K562 (cell line): ENCODE data around the gene IRF2BP2. TPM values are rescaled to one million over a fixed set of nuclear protein-coding genes. Genes with fewer than 3 reads are reported as not detected.

ENCODE experiments used
- DACH1 ChIP-seq: fragments of 450-650 bp; IDR thresholded peaks from 2 replicates; pipeline ENCODE4 v1.6.1; 2018; ENCODE audit not compliant: partially characterized antibody
- DEAF1 ChIP-seq: fragments of 450-650 bp; formaldehyde crosslinking; IDR thresholded peaks from 2 replicates; pipeline ENCODE4 v1.4.0; 2020; ENCODE audit warnings: mild to moderate bottlenecking, moderate library complexity
- ELF2 ChIP-seq: fragments of 250-450 bp; sonication (Bioruptor Pico); IDR thresholded peaks from 2 replicates; pipeline ENCODE4 v1.5.0; 2021; ENCODE audit warnings: mild to moderate bottlenecking
- NFRKB ChIP-seq: fragments of 450-650 bp; IDR thresholded peaks from 2 replicates; pipeline ENCODE4 v1.6.1; 2016; ENCODE audit warnings: low read depth
- ZNF584 ChIP-seq: fragments of 200-800 bp; sonication (Bioruptor generic); IDR thresholded peaks from 2 replicates; pipeline ENCODE4 v1.6.1; 2016; ENCODE audit warnings: low read depth, mild to moderate bottlenecking, missing genetic modification characterization, missing compliant biosample characterization
- polyA plus RNA-seq, 8 experiments: library from polyadenylated mRNA; depleted of rRNA in 4 of 8; stranded (reverse) in 5 of 8; unstranded in 3 of 8; fragments of >200 nt; fragmentation: Nextera tagmentation in 2 of 8; fragmentation: Illumina TruSeq in 1 of 8; extraction: Ambion mirVana in 2 of 8; extraction: Trizol in 1 of 8; gene quantifications; 2 replicates each; pipeline versions ENCODE4 v1.2.1 to v1.2.3, GENCODE V29; 2011 to 2014; ENCODE audit warnings: inconsistent platforms in 1 of 8, missing spikeins in 1 of 8
- total RNA-seq, 7 experiments: library from RNA; depleted of rRNA in 6 of 7; stranded (reverse); fragments of >200 nt in 6 of 7; fragmentation: Illumina TruSeq in 2 of 7; extraction: Trizol in 2 of 7; gene quantifications; 2 replicates each; pipeline versions ENCODE4 v1.2.1 to v1.2.3, GENCODE V29; 2011 to 2021; ENCODE audit warnings: low replicate concordance in 1 of 7

The IRF2BP2 gene
- total and polyA plus RNA-seq, 9 of the 15 experiments (the other 6 are each of a cell fraction or from before 2014, with no cell fraction given) = 7.7 to 68.6 (median 22.1) TPM

- TF ChIP-seq ELF2 (CRISPR knock-in tag) (0 out of 2 replicates have a peak, but pooled peaks have one; percentile 21), ZNF584 (CRISPR knock-in tag) (peak; percentile 5; the same call in 1 of the 2 replicates), NFRKB (peak; percentile 19; the same call in 1 of the 2 replicates), DACH1 (peak; percentile 69), DEAF1 (CRISPR knock-in tag) (no peak; the same call in 1 of the 2 replicates)
- TF ChIP-seq, all 486 proteins: peak for 27
Measured at GRCh38 chr1:234600418-234601281, 9.3 kb downstream of the IRF2BP2 start (continued).
